Cardiac atrium fibroblast (primary cell): ENCODE results near the gene SLC66A1. TPM values are rescaled to one million over a fixed set of nuclear protein-coding genes. Genes with fewer than 3 reads are reported as not detected.

Source experiments
- total RNA-seq: library from RNA; depleted of rRNA; stranded (reverse); fragments of >200 nt; gene quantifications from 2 replicates; pipeline ENCODE4 v1.2.3, GENCODE V29; 2015

Gene SLC66A1
- 13.9 and 20.9 TPM in 2 replicates for total RNA-seq

GRCh38 chr1:19311931-19312781 is at the start of gene SLC66A1, which contains the start of gene AKR7A2:
TSS of gene SLC66A1 (plus strand) at chr1:19312326. CDS start at chr1:19317678, 5,352 bp downstream.
TSS of gene AKR7A2 (minus strand) at chr1:19312144. CDS start at chr1:19312124, 20 bp downstream.

GRCh38 chr1:19288324-19289241 is 23.5 kb upstream of the SLC66A1 start, which contains the start of gene AKR7A3:
TSS of gene AKR7A3 (minus strand) at chr1:19288770. CDS start at chr1:19288709, 61 bp downstream.

Other genes with a start within 250 kb of the SLC66A1 start
- 40.8 and 74.0 TPM in 2 replicates for gene UBR4, start 102.1 kb upstream of the SLC66A1 start, total RNA-seq
- gene EMC1, start 60.8 kb upstream of the SLC66A1 start, total RNA-seq, result 64.8 and 89.4 TPM in 2 replicates
- gene MRTO4, start 60.5 kb upstream of the SLC66A1 start, total RNA-seq, result 27.1 and 28.0 TPM in 2 replicates
- 0.54 TPM in 1 of 2 replicates, not detected in the other for gene AKR7A3, start 23.6 kb upstream of the SLC66A1 start, total RNA-seq
- gene AKR7A2, start 182 bp upstream of the SLC66A1 start, total RNA-seq, result 106 and 107 TPM in 2 replicates
- 117 and 120 TPM in 2 replicates for gene CAPZB, start 173.2 kb downstream of the SLC66A1 start, total RNA-seq